K562 treated with DMSO at 1 percent for 4 hours (cell line): Measurements from ENCODE around the gene SH3BGRL3. TPM values are rescaled to one million over a fixed set of nuclear protein-coding genes. Genes with fewer than 3 reads are reported as not detected.

Experiments used
- total RNA-seq: library from RNA; unstranded; fragments of 300-600 nt; gene quantifications from 2 replicates; pipeline ENCODE4 v1.2.3, GENCODE V29; 2022; ENCODE audit not compliant: insufficient read depth

Gene SH3BGRL3
- 136 and 157 TPM in 2 replicates for total RNA-seq

DNA sequence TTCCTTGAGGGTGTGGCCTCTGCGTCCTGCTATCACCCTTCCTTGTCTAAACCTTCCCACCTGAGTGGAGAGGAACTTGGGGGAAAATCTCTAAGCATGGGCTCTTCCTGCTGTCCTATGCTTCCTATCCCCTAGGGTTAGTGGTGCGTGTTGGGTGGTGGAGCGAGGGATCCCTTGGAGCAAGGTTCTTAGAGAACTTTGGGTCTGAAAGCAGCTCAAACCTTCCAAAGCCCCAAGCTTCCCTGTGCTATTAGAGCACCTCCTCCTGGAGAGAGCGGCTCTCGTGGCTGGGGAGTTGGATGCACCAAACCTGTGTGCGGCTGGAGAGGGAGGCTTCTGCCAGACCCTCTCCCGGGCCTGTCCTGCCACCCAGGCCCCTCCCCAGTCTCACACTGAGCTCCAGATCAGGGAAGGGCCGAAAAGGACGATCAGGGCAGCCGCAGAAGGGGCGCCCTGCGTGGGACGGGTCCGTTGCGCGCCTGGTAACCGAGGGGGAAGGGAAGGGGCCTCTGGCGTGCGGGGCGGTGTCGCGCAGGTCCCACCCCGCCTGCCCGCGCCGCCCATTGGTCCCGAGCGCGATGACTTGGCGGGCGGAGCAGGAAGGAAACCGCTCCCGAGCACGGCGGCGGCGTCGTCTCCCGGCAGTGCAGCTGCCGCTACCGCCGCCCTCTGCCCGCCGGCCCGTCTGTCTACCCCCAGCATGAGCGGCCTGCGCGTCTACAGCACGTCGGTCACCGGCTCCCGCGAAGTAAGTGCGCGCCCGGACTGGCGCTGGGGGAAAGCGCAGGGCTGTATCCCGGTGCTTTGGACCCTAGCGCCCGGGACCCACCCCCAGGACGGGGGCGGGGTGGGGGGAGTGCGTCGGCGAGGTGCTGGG lies at the start of gene SH3BGRL3:
TSS of gene SH3BGRL3 (plus strand) at position 631 of the 877 bp plus-strand sequence. CDS start at position 701, 70 bp downstream.

DNA sequence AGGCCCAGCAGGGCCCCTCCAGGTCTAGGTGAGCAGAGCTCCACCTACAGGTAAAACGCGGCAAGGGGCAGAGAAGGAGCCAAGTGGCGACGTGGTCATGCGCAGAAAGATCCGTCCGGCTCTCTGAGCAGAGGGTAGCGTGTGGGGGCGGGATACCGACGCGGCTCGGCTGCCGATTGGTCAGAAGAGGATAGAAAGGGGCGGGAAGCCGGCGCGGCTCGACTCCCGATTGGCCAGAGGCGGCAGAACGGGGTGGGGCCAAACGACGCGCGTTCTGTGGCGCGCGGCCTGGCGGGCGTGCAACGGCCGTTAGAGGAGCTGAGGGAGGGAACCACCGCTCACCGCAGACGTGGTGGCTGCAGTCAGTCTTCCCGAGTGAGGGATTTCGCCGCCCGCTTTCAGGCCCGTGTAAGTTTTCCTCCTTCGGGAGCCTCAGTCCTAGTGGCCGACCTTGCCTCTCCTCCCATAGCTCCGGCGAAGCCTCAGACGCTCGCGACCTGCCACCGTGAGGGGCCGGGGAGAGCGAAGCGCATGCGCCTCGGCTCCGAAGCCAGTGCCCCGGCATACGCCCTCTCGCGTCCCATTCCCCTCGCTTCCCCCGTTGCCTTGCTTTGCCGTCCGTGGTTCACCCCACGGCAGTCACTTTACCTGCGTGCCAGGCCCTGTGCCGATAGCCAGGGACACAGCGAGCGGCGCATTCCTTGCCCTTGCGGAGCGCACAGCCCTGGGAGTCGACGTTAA lies 45.8 kb upstream of the SH3BGRL3 start, which contains the start of gene CEP85:
TSS of gene CEP85 (plus strand) at position 298 of the 741 bp plus-strand sequence. CDS start 5,584 bp downstream, outside the sequence.

DNA sequence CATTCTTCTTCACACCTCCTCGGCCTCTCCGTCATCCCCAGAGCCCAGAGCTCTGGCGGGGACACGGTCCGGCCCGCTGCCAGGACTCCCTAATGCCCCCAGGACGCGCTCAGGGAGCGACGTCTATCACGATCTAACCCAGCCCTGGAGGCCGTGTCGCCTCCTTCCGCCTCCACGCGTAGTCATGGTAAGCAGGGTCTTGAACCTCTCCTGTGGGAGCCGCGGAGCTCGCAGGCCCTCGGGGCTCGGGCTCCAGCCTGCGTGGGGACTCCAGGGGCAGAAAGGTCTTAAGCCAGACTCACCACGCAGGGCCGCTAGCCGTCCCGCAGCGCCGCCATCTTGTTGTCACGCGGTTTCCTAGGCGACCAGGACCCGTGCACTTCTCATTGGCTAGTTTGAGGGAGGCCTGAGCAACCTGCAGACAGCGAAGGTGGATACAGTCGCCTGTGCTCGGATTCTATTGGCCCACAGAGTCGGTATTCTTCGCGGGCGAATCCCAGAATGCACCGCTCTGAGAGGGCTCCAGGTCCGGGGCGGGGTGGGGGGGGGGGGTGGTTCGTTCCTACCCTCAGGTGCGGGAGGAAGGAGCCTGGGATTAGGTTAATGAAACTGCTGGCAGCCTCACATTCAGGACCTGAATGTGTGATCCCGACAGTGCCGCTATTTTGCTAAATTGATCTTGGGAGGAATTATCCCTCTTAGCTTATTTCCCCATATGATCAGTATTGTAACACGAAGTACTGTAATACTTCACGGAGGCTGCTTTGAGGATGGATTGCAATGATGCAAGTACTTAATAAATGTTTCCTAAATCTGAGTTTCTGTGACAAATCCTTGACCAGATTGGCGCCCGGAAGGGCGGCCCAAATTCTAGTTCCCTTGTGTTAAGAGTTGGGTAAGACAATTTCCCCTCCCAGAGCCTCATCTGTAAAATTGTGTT lies 26.7 kb downstream of the SH3BGRL3 start, which contains the start of gene UBXN11:
TSS of gene UBXN11 (minus strand) at position 347 of the 940 bp plus-strand sequence. CDS start 3,753 bp downstream, outside the sequence.

DNA sequence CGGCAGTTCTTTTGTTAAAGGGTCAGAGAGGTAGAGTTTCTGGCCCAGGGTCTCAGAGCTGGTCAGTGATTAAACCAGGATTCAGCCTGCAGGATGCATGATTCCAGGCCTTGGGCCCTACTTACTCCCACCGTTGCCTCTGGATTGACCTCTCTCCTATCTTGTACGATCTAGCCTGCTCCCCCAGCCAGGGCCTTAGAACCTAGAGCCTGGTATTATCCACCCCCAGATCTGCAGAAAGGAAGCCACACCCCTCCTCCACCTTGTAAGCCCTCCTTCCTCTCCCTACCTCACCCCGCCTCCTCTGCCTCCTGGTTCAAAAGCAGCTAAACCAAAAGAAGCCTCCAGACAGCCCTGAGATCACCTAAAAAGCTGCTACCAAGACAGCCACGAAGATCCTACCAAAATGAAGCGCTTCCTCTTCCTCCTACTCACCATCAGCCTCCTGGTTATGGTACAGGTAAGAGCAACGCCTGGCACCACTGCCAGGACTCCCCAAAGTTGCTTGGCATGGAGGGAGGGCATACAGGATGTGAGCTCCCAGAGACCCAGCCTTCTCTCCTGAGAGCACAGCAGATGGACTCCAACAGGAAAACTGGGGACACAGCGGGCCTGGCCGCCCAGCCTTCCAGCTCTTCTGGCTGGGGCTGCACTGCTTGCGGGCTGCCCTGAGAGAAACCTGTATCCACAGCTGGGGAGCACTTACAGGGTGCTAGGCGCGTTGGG lies 37.9 kb downstream of the SH3BGRL3 start, which contains the start of gene CD52:
TSS of gene CD52 (plus strand) at position 347 of the 726 bp plus-strand sequence. CDS start at position 407, 60 bp downstream.

Other genes starting within 250 kb of the SH3BGRL3 start
- gene SLC30A2, start 234.0 kb upstream of the SH3BGRL3 start, total RNA-seq, result not detected in 2 replicates
- 1.6 TPM in 1 of 2 replicates, not detected in the other for gene TRIM63, start 212.5 kb upstream of the SH3BGRL3 start, total RNA-seq
- 7.5 and 12.8 TPM in 2 replicates for gene PDIK1L, start 168.3 kb upstream of the SH3BGRL3 start, total RNA-seq
- gene FAM110D, start 121.0 kb upstream of the SH3BGRL3 start, total RNA-seq, result 0.99 TPM in 1 of 2 replicates, not detected in the other
- gene C1orf232, start 111.1 kb upstream of the SH3BGRL3 start, total RNA-seq, result not detected in 2 replicates
- 63.0 and 75.4 TPM in 2 replicates for gene ZNF593, start 110.2 kb upstream of the SH3BGRL3 start, total RNA-seq
- gene ZNF593OS, start 108.3 kb upstream of the SH3BGRL3 start, total RNA-seq, result not detected in 2 replicates
- gene CNKSR1, start 102.6 kb upstream of the SH3BGRL3 start, total RNA-seq, result 0.63 and 1.5 TPM in 2 replicates
- not detected in 2 replicates for gene CATSPER4, start 89.5 kb upstream of the SH3BGRL3 start, total RNA-seq
- gene CEP85, start 45.9 kb upstream of the SH3BGRL3 start, total RNA-seq, result 49.6 and 66.7 TPM in 2 replicates
- gene UBXN11, start 26.6 kb downstream of the SH3BGRL3 start, total RNA-seq, result 17.6 and 19.6 TPM in 2 replicates
- 121 and 273 TPM in 2 replicates for gene CD52, start 37.9 kb downstream of the SH3BGRL3 start, total RNA-seq
- gene CRYBG2, start 74.0 kb downstream of the SH3BGRL3 start, total RNA-seq, result 4.5 and 6.0 TPM in 2 replicates
- not detected in 2 replicates for gene ZNF683, start 92.7 kb downstream of the SH3BGRL3 start, total RNA-seq
- gene LIN28A, start 130.7 kb downstream of the SH3BGRL3 start, total RNA-seq, result not detected in 2 replicates
- gene DHDDS, start 152.2 kb downstream of the SH3BGRL3 start, total RNA-seq, result 26.2 and 31.0 TPM in 2 replicates
- gene HMGN2, start 192.4 kb downstream of the SH3BGRL3 start, total RNA-seq, result 489 and 592 TPM in 2 replicates
- 64.1 and 65.0 TPM in 2 replicates for gene RPS6KA1, start 249.7 kb downstream of the SH3BGRL3 start, total RNA-seq